GM23338 (cell line): ENCODE measurements around the gene MYCBPAP. TPM values are rescaled to one million over a fixed set of nuclear protein-coding genes. Genes with fewer than 3 reads are reported as not detected.

Experiments used
- ATAC-seq: fragments of 200-7000 bp; cut with Tn5 transposase; 3 replicates; pipeline ENCODE4 v1.9.1; 2020
- DNase-seq: peaks from one replicate; pipeline ENCODE4 v3.0.0-alpha.2; 2015; ENCODE audit warnings: low spot score
- H2AFZ ChIP-seq: fragments of 200-600 bp; sonication (generic); 2 replicates; pipeline ENCODE4 v1.8.0; 2016; ENCODE audit warnings: antibody characterized with exemption, mild to moderate bottlenecking, moderate library complexity
- H3F3A ChIP-seq: fragments of 200-600 bp; sonication (generic); replicated peaks from 2 replicates; pipeline ENCODE4 v1.8.0; 2017; ENCODE audit warnings: antibody characterized with exemption, mixed run types, low read depth
- H3K27ac ChIP-seq: fragments of 200-600 bp; sonication (generic); 2 replicates; pipeline ENCODE4 v1.6.1; 2016; ENCODE audit warnings: low read depth
- H3K27me3 ChIP-seq: fragments of 200-600 bp; sonication (generic); 2 replicates; pipeline ENCODE4 v1.8.0; 2016; ENCODE audit warnings: mild to moderate bottlenecking, mixed run types, moderate library complexity; ENCODE audit not compliant: insufficient read depth
- H3K36me3 ChIP-seq: fragments of 200-600 bp; sonication (generic); 2 replicates; pipeline ENCODE4 v1.8.0; 2016; ENCODE audit warnings: mild to moderate bottlenecking; ENCODE audit not compliant: insufficient read depth
- H3K4me1 ChIP-seq: fragments of 200-600 bp; sonication (generic); 2 replicates; pipeline ENCODE4 v1.8.0; 2016; ENCODE audit warnings: mild to moderate bottlenecking, moderate library complexity; ENCODE audit not compliant: insufficient read depth
- H3K4me2 ChIP-seq: fragments of 200-600 bp; sonication (generic); 2 replicates; pipeline ENCODE4 v1.7.1; 2017; ENCODE audit warnings: mixed run types
- H3K4me3 ChIP-seq: fragments of 200-600 bp; sonication (generic); 2 replicates; pipeline ENCODE4 v1.6.1; 2016; ENCODE audit warnings: mixed run types
- H3K79me2 ChIP-seq: fragments of 200-600 bp; sonication (generic); replicated peaks from 2 replicates; pipeline ENCODE4 v1.8.0; 2017; ENCODE audit warnings: mild to moderate bottlenecking; ENCODE audit not compliant: insufficient read depth
- H3K9me2 ChIP-seq: fragments of 200-600 bp; sonication (generic); 2 replicates; pipeline ENCODE4 v1.8.0; 2017; ENCODE audit not compliant: insufficient read depth
- H4K20me1 ChIP-seq: fragments of 200-600 bp; sonication (generic); replicated peaks from 2 replicates; pipeline ENCODE4 v1.8.0; 2017; ENCODE audit warnings: mild to moderate bottlenecking; ENCODE audit not compliant: insufficient read depth
- H3K27ac Mint-ChIP-seq: 2 replicates; pipeline ENCODE4 v1.8.0; 2020; ENCODE audit warnings: inconsistent platforms, mild to moderate bottlenecking, moderate library complexity, mixed read lengths
- H3K27me3 Mint-ChIP-seq: 3 replicates; pipeline ENCODE4 v1.8.0; 2022; ENCODE audit warnings: low read depth, mild to moderate bottlenecking, moderate library complexity, mixed read lengths, inconsistent platforms; ENCODE audit not compliant: insufficient read depth, poor library complexity
- H3K36me3 Mint-ChIP-seq: 3 replicates; pipeline ENCODE4 v1.8.0; 2021; ENCODE audit warnings: low read depth, mild to moderate bottlenecking, inconsistent platforms, moderate library complexity, mixed read lengths
- H3K4me1 Mint-ChIP-seq: 3 replicates; pipeline ENCODE4 v1.8.0; 2020; ENCODE audit warnings: mild to moderate bottlenecking, inconsistent platforms, mixed read lengths
- H3K4me3 Mint-ChIP-seq: 3 replicates; pipeline ENCODE4 v1.8.0; 2021; ENCODE audit warnings: moderate library complexity, mild to moderate bottlenecking, inconsistent platforms, mixed read lengths
- H3K9me3 Mint-ChIP-seq: 3 replicates; pipeline ENCODE4 v1.8.0; 2020; ENCODE audit warnings: moderate library complexity, mild to moderate bottlenecking, inconsistent platforms, mixed read lengths
- CREB1 ChIP-seq: fragments of 250-450 bp; sonication (Bioruptor Pico); IDR thresholded peaks from 2 replicates; pipeline ENCODE4 v1.5.0; 2020; ENCODE audit warnings: low read depth, mild to moderate bottlenecking, moderate library complexity
- CTCF ChIP-seq, 2 experiments: fragments of 200-600 bp in 1 of 2; sonication (generic) in 1 of 2; conservative IDR thresholded peaks; 2 replicates each; pipeline versions ENCODE4 v1.5.1 to v1.6.1; 2016 to 2017; ENCODE audit warnings: antibody characterized with exemption in 2 of 2, low read depth in 2 of 2, mild to moderate bottlenecking in 2 of 2, moderate library complexity in 1 of 2
- ETS1 ChIP-seq: IDR thresholded peaks from 2 replicates; pipeline ENCODE4 v1.6.1; 2016; ENCODE audit warnings: antibody characterized with exemption
- EZH2 ChIP-seq: fragments of 200-600 bp; sonication (generic); IDR thresholded peaks from one replicate; pipeline ENCODE4 v1.8.0; 2017; ENCODE audit warnings: antibody characterized with exemption, mild to moderate bottlenecking, low read depth; ENCODE audit not compliant: unreplicated experiment
- EZH2phosphoT487 ChIP-seq: fragments of 200-600 bp; sonication (generic); IDR thresholded peaks from one replicate; pipeline ENCODE4 v1.8.1; 2018; ENCODE audit warnings: antibody characterized with exemption; ENCODE audit not compliant: unreplicated experiment
- JUNB ChIP-seq: IDR thresholded peaks from one replicate; pipeline ENCODE4 v1.6.1; 2016; ENCODE audit warnings: antibody characterized with exemption; ENCODE audit not compliant: unreplicated experiment
- NANOG ChIP-seq: IDR thresholded peaks from 2 replicates; pipeline ENCODE4 v1.6.1; 2016; ENCODE audit warnings: antibody characterized with exemption, borderline replicate concordance
- POLR2AphosphoS5 ChIP-seq: IDR thresholded peaks from 2 replicates; pipeline ENCODE4 v1.6.1; 2016; ENCODE audit warnings: antibody characterized with exemption, low read depth
- REST ChIP-seq: IDR thresholded peaks from one replicate; pipeline ENCODE4 v1.6.1; 2018; ENCODE audit warnings: antibody characterized with exemption; ENCODE audit not compliant: unreplicated experiment
- STAT1 ChIP-seq: IDR thresholded peaks from one replicate; pipeline ENCODE4 v1.6.1; 2016; ENCODE audit warnings: antibody characterized with exemption; ENCODE audit not compliant: unreplicated experiment
- ZNF114 ChIP-seq: fragments of 250-450 bp; sonication (Bioruptor Pico); IDR thresholded peaks from 2 replicates; pipeline ENCODE4 v1.5.0; 2020; ENCODE audit warnings: mild to moderate bottlenecking, moderate library complexity
- ZNF331 ChIP-seq: fragments of 250-450 bp; sonication (Bioruptor Pico); IDR thresholded peaks from 2 replicates; pipeline ENCODE4 v1.5.0; 2020; ENCODE audit warnings: low read depth, mild to moderate bottlenecking, moderate library complexity
- ZNF462 ChIP-seq: fragments of 250-450 bp; sonication (Bioruptor Pico); IDR thresholded peaks from 2 replicates; pipeline ENCODE4 v1.5.0; 2020; ENCODE audit warnings: mild to moderate bottlenecking, moderate library complexity
- polyA plus RNA-seq: library from polyadenylated mRNA; unstranded; fragments of >200 nt; fragmentation: Nextera tagmentation; extraction: Ambion mirVana; gene quantifications from 2 replicates; pipeline ENCODE4 v1.2.1, GENCODE V29; 2016
- total RNA-seq: library from RNA; depleted of rRNA; stranded (reverse); fragments of >200 nt; shearing (Covaris generic); gene quantifications from 2 replicates; pipeline ENCODE4 v1.2.3, GENCODE V29; 2014

Gene MYCBPAP
- total and polyA plus RNA-seq, 2 experiments from 2014 or later = 0.63 to 1.7 TPM

- no peak overlapping the region for H3K4me3 Mint-ChIP-seq
- DNase-seq = no peak
- TF ChIP-seq EZH2 (no peak), POLR2AphosphoS5 (no peak), EZH2phosphoT487 (no peak), ETS1 (no peak), STAT1 (no peak), REST (no peak), JUNB (no peak), CTCF (conservative IDR thresholded peaks at IDR 0.05; ENCODE audit: low read depth in 2 of 2) (no peak), ZNF331 (CRISPR knock-in tag) (no peak), CREB1 (CRISPR knock-in tag) (no peak), NANOG (no peak), ZNF462 (CRISPR knock-in tag) (no peak), ZNF114 (CRISPR knock-in tag) (no peak)
- Histone ChIP-seq H3K27me3 (no peaks in the 10 kb centered on the region), H3K4me3 (no peak overlapping the region), H3F3A (no peaks in the 10 kb centered on the region), H3K27ac (no peak overlapping the region), H3K4me2 (no peak overlapping the region), H2AFZ (no peak overlapping the region), H3K79me2 (no peaks in the 10 kb centered on the region), H4K20me1 (no peaks in the 10 kb centered on the region), H3K9me2 (no peaks in the 10 kb centered on the region), H3K4me1 (no peaks in the 10 kb centered on the region), H3K36me3 (no peaks in the 10 kb centered on the region)
- peaks cover 5% of the 10 kb centered on the region for H3K27me3 Mint-ChIP-seq
- peaks cover 18% of the 10 kb centered on the region for H3K36me3 Mint-ChIP-seq
- no peak for ATAC-seq
- H3K4me1 Mint-ChIP-seq = peaks cover 2% of the 10 kb centered on the region; the same call in 1 of the 3 replicates
- no peaks in the 10 kb centered on the region for H3K9me3 Mint-ChIP-seq
- H3K27ac Mint-ChIP-seq = no peak overlapping the region
These were observed 19.4 kb upstream of the MYCBPAP start for GRCh38 chr17:50488880-50489279.
